HCT116 (cell line): ENCODE data around the gene DOCK7. TPM values are rescaled to one million over a fixed set of nuclear protein-coding genes. Genes with fewer than 3 reads are reported as not detected.

ENCODE experiments used
- ATAC-seq: fragments of 200-7000 bp; cut with Tn5 transposase; 2 replicates; pipeline ENCODE4 v1.9.1; 2020; ENCODE audit warnings: mild to moderate bottlenecking, moderate library complexity
- BruUV-seq: library from RNA; stranded (reverse); fragments of 400-500 nt; replicated peaks from 2 replicates; lab custom pipeline; 2021; lab: Mats Ljungman, UMichigan
- CTCF ChIA-PET: fragments of 300-600 bp; sonication (Branson Sonifier 250); formaldehyde crosslinking; loops from one replicate; lab custom pipeline; 2021; ENCODE audit warnings: antibody characterized with exemption; lab: Charles Lee
- POLR2A ChIA-PET: fragments of 300-600, 350-600 bp; sonication (Branson Sonifier 250); formaldehyde crosslinking; loops from one replicate; lab custom pipeline; 2021; ENCODE audit warnings: antibody characterized with exemption; lab: Charles Lee
- RAD21 ChIA-PET, 2 experiments: fragments of 300-600 bp; sonication (Branson Sonifier 250); formaldehyde crosslinking; loops; one replicate each; lab custom pipeline; 2023; ENCODE audit warnings: low total read pairs in 2 of 2; ENCODE audit not compliant: uncharacterized antibody in 2 of 2, unreplicated experiment in 2 of 2, low non-redundant PET in 1 of 2; lab: Charles Lee
- DNase-seq: peaks from one replicate; pipeline ENCODE4 v3.0.0-alpha.2; 2010; ENCODE audit warnings: low read depth, low spot score
- H2AFZ ChIP-seq: fragments of 200-600 bp; shearing (Covaris generic), sonication (generic); 2 replicates; pipeline ENCODE4 v1.6.1; 2017; ENCODE audit warnings: low read depth, mixed run types, mixed read lengths, antibody characterized with exemption, low read length; ENCODE audit not compliant: poor library complexity, severe bottlenecking
- H3K27ac ChIP-seq: 2 replicates; pipeline ENCODE4 v1.5.1; 2012; ENCODE audit warnings: low read depth, low read length
- H3K27me3 ChIP-seq: fragments of 200-600 bp; sonication (generic); 2 replicates; pipeline ENCODE4 v1.6.1; 2016; ENCODE audit warnings: mixed run types, low read length, mixed read lengths; ENCODE audit not compliant: insufficient read depth
- H3K36me3 ChIP-seq, 2 experiments: fragments of 200-500 bp in 1 of 2; fragments of 200-600 bp in 1 of 2; sonication (Bioruptor generic) in 1 of 2; sonication (generic) in 1 of 2; 2 replicates each; pipeline versions ENCODE4 v1.5.1 to v1.6.1; 2014 to 2016; ENCODE audit warnings: low read length in 2 of 2, inconsistent platforms in 1 of 2, mixed read lengths in 1 of 2, mixed run types in 1 of 2; ENCODE audit not compliant: insufficient read depth in 2 of 2, control insufficient read depth in 1 of 2
- H3K4me1 ChIP-seq, 2 experiments: fragments of 200-600 bp in 1 of 2; sonication (generic) in 1 of 2; 2 replicates each; pipeline versions ENCODE4 v1.5.1 to v1.6.1; 2012 to 2017; ENCODE audit warnings: low read length in 2 of 2, inconsistent platforms in 1 of 2, mild to moderate bottlenecking in 1 of 2, mixed read lengths in 1 of 2, mixed run types in 1 of 2, moderate library complexity in 1 of 2; ENCODE audit not compliant: insufficient read depth in 2 of 2, control insufficient read depth in 1 of 2
- H3K4me2 ChIP-seq: fragments of 200-600 bp; sonication (generic); 2 replicates; pipeline ENCODE4 v1.6.1; 2017; ENCODE audit warnings: mixed run types, low read length, mixed read lengths
- H3K4me3 ChIP-seq, 2 experiments: fragments of 200-600 bp in 1 of 2; sonication (generic) in 1 of 2; replicated peaks in 1 of 2; 2 replicates each; pipeline ENCODE4 v1.5.1; 2011 to 2016; ENCODE audit warnings: low read length in 2 of 2, control low read depth in 1 of 2, low read depth in 1 of 2, mild to moderate bottlenecking in 1 of 2, mixed read lengths in 1 of 2, mixed run types in 1 of 2
- H3K79me2 ChIP-seq: fragments of 200-600 bp; sonication (generic); 2 replicates; pipeline ENCODE4 v1.6.1; 2017; ENCODE audit warnings: mild to moderate bottlenecking, mixed run types, low read length, moderate library complexity, mixed read lengths; ENCODE audit not compliant: insufficient read depth
- H3K9ac ChIP-seq: fragments of 200-600 bp; sonication (generic); 2 replicates; pipeline ENCODE4 v1.6.1; 2016; ENCODE audit warnings: low read length, mixed read lengths
- H3K9me2 ChIP-seq: fragments of 200-600 bp; sonication (generic), shearing (Covaris generic); 2 replicates; pipeline ENCODE4 v1.6.1; 2017; ENCODE audit warnings: mixed run types, mild to moderate bottlenecking, moderate library complexity; ENCODE audit not compliant: insufficient read depth
- H3K9me3 ChIP-seq, 2 experiments: fragments of 200-500 bp in 1 of 2; fragments of 200-600 bp in 1 of 2; sonication (Bioruptor generic) in 1 of 2; sonication (generic) in 1 of 2; 2 replicates each; pipeline ENCODE4 v1.6.1; 2014 to 2017; ENCODE audit warnings: low read length in 2 of 2, mixed read lengths in 2 of 2, inconsistent platforms in 1 of 2, low read depth in 1 of 2, mild to moderate bottlenecking in 1 of 2, mixed run types in 1 of 2, moderate library complexity in 1 of 2; ENCODE audit not compliant: control insufficient read depth in 1 of 2, insufficient read depth in 1 of 2
- H4K20me1 ChIP-seq: fragments of 200-600 bp; sonication (generic), shearing (Covaris generic); 2 replicates; pipeline ENCODE4 v1.6.1; 2017; ENCODE audit warnings: mixed run types, mild to moderate bottlenecking, moderate library complexity; ENCODE audit not compliant: insufficient read depth
- EGR1 ChIP-seq: IDR thresholded peaks from 2 replicates; pipeline ENCODE4 v1.6.1; 2012; ENCODE audit warnings: low read depth
- ELF1 ChIP-seq: IDR thresholded peaks from 2 replicates; pipeline ENCODE4 v1.6.1; 2012; ENCODE audit warnings: low read depth, borderline replicate concordance
- EZH2phosphoT487 ChIP-seq: fragments of 200-600 bp; IDR thresholded peaks from 2 replicates; pipeline ENCODE4 v1.6.1; 2018; ENCODE audit warnings: antibody characterized with exemption, borderline replicate concordance
- JUND ChIP-seq: IDR thresholded peaks from 2 replicates; pipeline ENCODE4 v1.6.1; 2012
- POLR2AphosphoS5 ChIP-seq: IDR thresholded peaks from 2 replicates; pipeline ENCODE4 v1.6.1; 2011; ENCODE audit warnings: mild to moderate bottlenecking, low read depth, low read length, moderate library complexity
- SIN3A ChIP-seq: IDR thresholded peaks from 2 replicates; pipeline ENCODE4 v1.6.1; 2012; ENCODE audit warnings: low read depth
- SP1 ChIP-seq: IDR thresholded peaks from 2 replicates; pipeline ENCODE4 v1.6.1; 2012; ENCODE audit warnings: low read depth
- TCF7L2 ChIP-seq: IDR thresholded peaks from 2 replicates; pipeline ENCODE4 v1.7.0; 2011; ENCODE audit warnings: borderline replicate concordance, inconsistent platforms; ENCODE audit not compliant: insufficient read depth, insufficient read length; ENCODE audit errors: extremely low read depth
- YY1 ChIP-seq: IDR thresholded peaks from 2 replicates; pipeline ENCODE4 v1.6.1; 2011; ENCODE audit warnings: low read length, low read depth, moderate library complexity, mild to moderate bottlenecking; ENCODE audit not compliant: insufficient replicate concordance; ENCODE audit errors: extremely low read depth
- ZNF274 ChIP-seq: fragments of 200-500 bp; sonication (Bioruptor generic); IDR thresholded peaks from 2 replicates; pipeline ENCODE4 v1.6.1; 2014; ENCODE audit warnings: mild to moderate bottlenecking, low read depth, low read length, inconsistent platforms
- intact Hi-C: fragments of 100-400 bp; cut with micrococcal nuclease; formaldehyde crosslinking; loops from 2 replicates; pipeline ENCODE4 v1.10.0; 2022
- total RNA-seq: library from RNA; stranded (reverse); gene quantifications from one replicate; pipeline ENCODE4 v1.2.1, GENCODE V29; 2021; ENCODE audit not compliant: unreplicated experiment
- TF ChIP-seq, protein P1 (sequence below): IDR thresholded peaks from 2 replicates; pipeline ENCODE4 v1.6.1; 2012; ENCODE audit warnings: low read depth
- TF ChIP-seq, protein P2 (sequence below), 3 experiments: fragments of 200-600 bp in 1 of 3; sonication (generic) in 1 of 3; IDR thresholded peaks in 2 of 3; conservative IDR thresholded peaks in 1 of 3; 2 replicates each; pipeline ENCODE4 v1.5.1; 2012 to 2017; ENCODE audit warnings: low read depth in 2 of 3, low read length in 2 of 3, antibody characterized with exemption in 1 of 3, borderline replicate concordance in 1 of 3, control low read depth in 1 of 3, mild to moderate bottlenecking in 1 of 3, mixed read lengths in 1 of 3, mixed run types in 1 of 3, moderate library complexity in 1 of 3; ENCODE audit not compliant: insufficient read depth in 1 of 3
- TF ChIP-seq, protein P3 (sequence below): IDR thresholded peaks from 2 replicates; pipeline ENCODE4 v1.6.1; 2011; ENCODE audit warnings: mild to moderate bottlenecking, low read length, moderate library complexity; ENCODE audit not compliant: insufficient replicate concordance; ENCODE audit errors: extremely low read depth
- TF ChIP-seq, protein P4 (sequence below): IDR thresholded peaks from 2 replicates; pipeline ENCODE4 v1.6.1; 2012

DOCK7 gene
- total RNA-seq, 1 experiment from 2014 or later = 49.0 TPM

DNA sequence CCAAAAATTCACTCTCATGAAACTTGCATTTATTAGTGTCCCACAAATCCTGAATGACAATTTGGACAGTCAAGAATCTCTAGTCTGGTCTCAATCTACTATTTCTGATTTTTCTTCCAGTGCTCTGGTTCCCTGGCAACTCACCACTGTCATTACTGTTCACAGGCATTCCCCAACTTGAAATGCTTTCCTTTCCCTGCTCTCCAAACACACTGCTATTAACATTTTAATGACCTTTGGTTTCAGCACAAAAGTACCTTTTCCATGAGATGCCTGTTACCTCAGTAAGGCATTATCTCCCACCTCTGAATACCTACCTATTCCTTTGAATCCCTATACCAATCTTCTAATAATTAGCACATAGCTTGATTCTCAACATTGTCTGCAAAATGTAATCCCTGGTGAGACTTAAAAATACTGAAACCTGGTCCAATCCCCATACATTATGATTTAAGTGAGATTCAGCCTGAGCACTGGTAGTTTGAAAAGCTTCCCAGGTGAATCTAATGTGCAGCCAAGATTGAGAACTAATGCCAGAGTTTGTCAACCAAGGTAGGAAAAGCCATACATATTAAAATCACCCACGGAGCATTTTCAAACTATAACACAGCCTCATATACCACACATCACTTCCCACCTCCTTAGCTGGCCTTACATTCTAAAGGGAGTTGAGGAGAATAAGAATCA is 102.6 kb downstream of the DOCK7 start:
- H3K9me3 ChIP-seq = no peaks in the 10 kb centered on the region
- DNase-seq = no peak
- no peaks in the 10 kb centered on the region for H3K36me3 ChIP-seq
- H3K9ac ChIP-seq = no peak overlapping the region
- CTCF ChIA-PET = no interaction called here
- BruUV-seq = no TSS peak
- H3K27me3 ChIP-seq = no peaks in the 10 kb centered on the region
- H3K4me3 ChIP-seq = no peak overlapping the region
- ATAC-seq = no peak
- no peak overlapping the region for H3K4me2 ChIP-seq
- no peaks in the 10 kb centered on the region for H4K20me1 ChIP-seq
- H3K9me2 ChIP-seq = no peaks in the 10 kb centered on the region
- TF ChIP-seq, protein P1, sequence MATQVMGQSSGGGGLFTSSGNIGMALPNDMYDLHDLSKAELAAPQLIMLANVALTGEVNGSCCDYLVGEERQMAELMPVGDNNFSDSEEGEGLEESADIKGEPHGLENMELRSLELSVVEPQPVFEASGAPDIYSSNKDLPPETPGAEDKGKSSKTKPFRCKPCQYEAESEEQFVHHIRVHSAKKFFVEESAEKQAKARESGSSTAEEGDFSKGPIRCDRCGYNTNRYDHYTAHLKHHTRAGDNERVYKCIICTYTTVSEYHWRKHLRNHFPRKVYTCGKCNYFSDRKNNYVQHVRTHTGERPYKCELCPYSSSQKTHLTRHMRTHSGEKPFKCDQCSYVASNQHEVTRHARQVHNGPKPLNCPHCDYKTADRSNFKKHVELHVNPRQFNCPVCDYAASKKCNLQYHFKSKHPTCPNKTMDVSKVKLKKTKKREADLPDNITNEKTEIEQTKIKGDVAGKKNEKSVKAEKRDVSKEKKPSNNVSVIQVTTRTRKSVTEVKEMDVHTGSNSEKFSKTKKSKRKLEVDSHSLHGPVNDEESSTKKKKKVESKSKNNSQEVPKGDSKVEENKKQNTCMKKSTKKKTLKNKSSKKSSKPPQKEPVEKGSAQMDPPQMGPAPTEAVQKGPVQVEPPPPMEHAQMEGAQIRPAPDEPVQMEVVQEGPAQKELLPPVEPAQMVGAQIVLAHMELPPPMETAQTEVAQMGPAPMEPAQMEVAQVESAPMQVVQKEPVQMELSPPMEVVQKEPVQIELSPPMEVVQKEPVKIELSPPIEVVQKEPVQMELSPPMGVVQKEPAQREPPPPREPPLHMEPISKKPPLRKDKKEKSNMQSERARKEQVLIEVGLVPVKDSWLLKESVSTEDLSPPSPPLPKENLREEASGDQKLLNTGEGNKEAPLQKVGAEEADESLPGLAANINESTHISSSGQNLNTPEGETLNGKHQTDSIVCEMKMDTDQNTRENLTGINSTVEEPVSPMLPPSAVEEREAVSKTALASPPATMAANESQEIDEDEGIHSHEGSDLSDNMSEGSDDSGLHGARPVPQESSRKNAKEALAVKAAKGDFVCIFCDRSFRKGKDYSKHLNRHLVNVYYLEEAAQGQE = no peak
- TF ChIP-seq, protein P2, sequence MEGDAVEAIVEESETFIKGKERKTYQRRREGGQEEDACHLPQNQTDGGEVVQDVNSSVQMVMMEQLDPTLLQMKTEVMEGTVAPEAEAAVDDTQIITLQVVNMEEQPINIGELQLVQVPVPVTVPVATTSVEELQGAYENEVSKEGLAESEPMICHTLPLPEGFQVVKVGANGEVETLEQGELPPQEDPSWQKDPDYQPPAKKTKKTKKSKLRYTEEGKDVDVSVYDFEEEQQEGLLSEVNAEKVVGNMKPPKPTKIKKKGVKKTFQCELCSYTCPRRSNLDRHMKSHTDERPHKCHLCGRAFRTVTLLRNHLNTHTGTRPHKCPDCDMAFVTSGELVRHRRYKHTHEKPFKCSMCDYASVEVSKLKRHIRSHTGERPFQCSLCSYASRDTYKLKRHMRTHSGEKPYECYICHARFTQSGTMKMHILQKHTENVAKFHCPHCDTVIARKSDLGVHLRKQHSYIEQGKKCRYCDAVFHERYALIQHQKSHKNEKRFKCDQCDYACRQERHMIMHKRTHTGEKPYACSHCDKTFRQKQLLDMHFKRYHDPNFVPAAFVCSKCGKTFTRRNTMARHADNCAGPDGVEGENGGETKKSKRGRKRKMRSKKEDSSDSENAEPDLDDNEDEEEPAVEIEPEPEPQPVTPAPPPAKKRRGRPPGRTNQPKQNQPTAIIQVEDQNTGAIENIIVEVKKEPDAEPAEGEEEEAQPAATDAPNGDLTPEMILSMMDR (IDR thresholded peaks at IDR 0.05 in 2 of 3, conservative IDR thresholded peaks at IDR 0.05 in 1 of 3; ENCODE audit: borderline replicate concordance in 1 of 3, insufficient read depth in 1 of 3, low read depth in 2 of 3, low read length in 2 of 3) = no peak
- TF ChIP-seq, protein P3, sequence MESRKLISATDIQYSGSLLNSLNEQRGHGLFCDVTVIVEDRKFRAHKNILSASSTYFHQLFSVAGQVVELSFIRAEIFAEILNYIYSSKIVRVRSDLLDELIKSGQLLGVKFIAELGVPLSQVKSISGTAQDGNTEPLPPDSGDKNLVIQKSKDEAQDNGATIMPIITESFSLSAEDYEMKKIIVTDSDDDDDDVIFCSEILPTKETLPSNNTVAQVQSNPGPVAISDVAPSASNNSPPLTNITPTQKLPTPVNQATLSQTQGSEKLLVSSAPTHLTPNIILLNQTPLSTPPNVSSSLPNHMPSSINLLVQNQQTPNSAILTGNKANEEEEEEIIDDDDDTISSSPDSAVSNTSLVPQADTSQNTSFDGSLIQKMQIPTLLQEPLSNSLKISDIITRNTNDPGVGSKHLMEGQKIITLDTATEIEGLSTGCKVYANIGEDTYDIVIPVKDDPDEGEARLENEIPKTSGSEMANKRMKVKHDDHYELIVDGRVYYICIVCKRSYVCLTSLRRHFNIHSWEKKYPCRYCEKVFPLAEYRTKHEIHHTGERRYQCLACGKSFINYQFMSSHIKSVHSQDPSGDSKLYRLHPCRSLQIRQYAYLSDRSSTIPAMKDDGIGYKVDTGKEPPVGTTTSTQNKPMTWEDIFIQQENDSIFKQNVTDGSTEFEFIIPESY = no peak
- no peak for TF ChIP-seq YY1
- TF ChIP-seq SIN3A = no peak
- TF ChIP-seq EZH2phosphoT487 = no peak
- no peak for TF ChIP-seq ZNF274
- TF ChIP-seq EGR1 = no peak
- no peak for TF ChIP-seq JUND
- no peak for TF ChIP-seq ELF1
- no peak for TF ChIP-seq TCF7L2
- TF ChIP-seq, protein P4, sequence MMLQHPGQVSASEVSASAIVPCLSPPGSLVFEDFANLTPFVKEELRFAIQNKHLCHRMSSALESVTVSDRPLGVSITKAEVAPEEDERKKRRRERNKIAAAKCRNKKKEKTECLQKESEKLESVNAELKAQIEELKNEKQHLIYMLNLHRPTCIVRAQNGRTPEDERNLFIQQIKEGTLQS = no peak
- TF ChIP-seq SP1 = no peak
- no peak for TF ChIP-seq POLR2AphosphoS5
- RAD21 ChIA-PET = no interaction called here
- POLR2A ChIA-PET = no interaction called here
- no peaks in the 10 kb centered on the region for H3K79me2 ChIP-seq
- H3K27ac ChIP-seq = no peak overlapping the region
- no peaks in the 10 kb centered on the region for H3K4me1 ChIP-seq
- intact Hi-C loops = no loop called here
- H2AFZ ChIP-seq = no peak overlapping the region
